Muscle layer of duodenum (tissue), 2 donors: Measurements from ENCODE around the gene ACTRT2.

Experiments
- H3K27ac ChIP-seq: one replicate; pipeline ENCODE4 v1.7.0; 2013; ENCODE audit warnings: mild to moderate bottlenecking, low read length
- H3K27me3 ChIP-seq: one replicate; pipeline ENCODE4 v1.7.0; 2013; ENCODE audit warnings: low read depth, mild to moderate bottlenecking, control low read depth, low read length
- H3K36me3 ChIP-seq, 2 donors: one replicate each; pipeline ENCODE4 v1.7.0; 2013; ENCODE audit warnings: low read length in 2 of 2, control low read depth in 1 of 2, mild to moderate bottlenecking in 1 of 2; ENCODE audit not compliant: insufficient read depth in 2 of 2, control insufficient read depth in 1 of 2
- H3K4me1 ChIP-seq, 2 donors: one replicate each; pipeline ENCODE4 v1.7.0; 2013; ENCODE audit warnings: low read length in 2 of 2, mild to moderate bottlenecking in 2 of 2, control low read depth in 1 of 2, moderate library complexity in 1 of 2; ENCODE audit not compliant: insufficient read depth in 2 of 2, control insufficient read depth in 1 of 2
- H3K4me3 ChIP-seq, 2 donors: one replicate each; pipeline ENCODE4 v1.7.0; 2013; ENCODE audit warnings: low read length in 2 of 2, low read depth in 1 of 2, mild to moderate bottlenecking in 1 of 2
- H3K9me3 ChIP-seq, 2 donors: one replicate each; pipeline ENCODE4 v1.7.0; 2013; ENCODE audit warnings: low read length in 2 of 2, control low read depth in 1 of 2, mild to moderate bottlenecking in 1 of 2; ENCODE audit not compliant: control insufficient read depth in 1 of 2
- donor health status: healthy.

Gene ACTRT2

DNA sequence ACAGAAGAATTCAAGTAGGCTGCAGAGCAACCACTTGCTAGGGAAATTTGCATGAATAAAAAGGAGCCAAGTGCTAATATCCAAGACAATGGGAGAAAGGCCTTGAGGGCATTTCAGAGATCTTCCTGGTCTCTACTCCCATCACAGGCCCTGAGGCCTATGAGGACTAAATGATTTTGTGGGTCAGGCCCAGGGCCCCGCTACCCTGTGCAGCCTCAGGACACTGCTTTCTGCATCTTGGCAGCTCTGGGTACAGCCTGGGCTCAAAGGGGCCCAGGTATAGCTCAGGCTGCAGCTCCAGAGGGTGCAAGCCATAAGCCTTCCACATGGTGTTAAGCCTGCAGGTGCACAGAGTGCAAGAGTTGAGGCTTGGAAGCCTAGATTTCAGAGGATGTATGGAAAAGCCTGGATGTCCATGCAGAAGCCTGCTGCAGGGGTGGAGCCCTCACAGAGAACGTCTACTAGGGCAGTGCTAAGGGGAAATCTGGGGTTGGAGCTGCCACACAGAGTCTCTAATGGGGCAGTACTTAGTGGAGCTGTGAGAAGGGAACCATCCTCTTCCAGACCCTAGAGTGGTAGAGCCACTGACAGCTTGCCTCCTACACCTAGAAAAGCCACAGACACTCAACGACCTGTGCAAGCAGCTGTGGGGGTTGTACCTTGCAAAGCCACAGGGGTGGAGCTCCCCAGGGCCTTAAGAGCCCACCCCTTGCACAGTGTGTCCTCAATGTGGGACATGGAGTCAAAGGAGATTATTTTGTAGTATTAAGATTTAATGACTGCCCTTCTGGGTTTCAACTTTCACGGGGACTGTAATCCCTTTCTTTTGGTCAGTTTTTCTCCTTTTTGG is 13.7 kb upstream of the ACTRT2 start:
- Histone ChIP-seq H3K27ac (no peak overlapping the region), H3K4me1 (peaks cover 0 to under 1% of the 10 kb centered on the region in 2 donors), H3K27me3 (no peaks in the 10 kb centered on the region), H3K9me3 (peaks cover 6 to 12% of the 10 kb centered on the region in 2 donors), H3K4me3 (no peak overlapping the region), H3K36me3 (no peaks in the 10 kb centered on the region)

DNA sequence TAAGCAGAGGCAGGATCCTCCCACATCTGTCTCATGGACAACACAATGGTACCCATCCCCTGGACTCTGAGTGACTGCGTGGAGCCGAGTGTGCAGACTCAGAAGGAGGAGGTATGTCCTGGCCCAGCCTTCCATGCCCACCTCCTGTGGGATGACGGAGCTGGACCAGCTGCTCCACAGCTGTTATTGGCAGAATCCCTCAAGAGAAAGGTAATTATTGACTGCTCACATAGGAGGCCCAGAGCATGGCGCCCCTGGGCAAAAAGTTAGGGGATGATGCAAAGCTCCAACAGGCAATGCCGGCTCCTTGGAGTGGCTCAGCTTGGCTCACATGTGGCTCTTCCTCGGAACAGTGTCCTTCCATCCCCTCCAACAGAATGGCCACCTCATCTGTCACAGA is 12.2 kb upstream of the ACTRT2 start:
- H3K4me3 ChIP-seq: no peak overlapping the region
- no peaks in the 10 kb centered on the region for H3K36me3 ChIP-seq
- no peaks in the 10 kb centered on the region for H3K27me3 ChIP-seq
- peaks cover 0 to 6% of the 10 kb centered on the region in 2 donors for H3K4me1 ChIP-seq
- no peak overlapping the region for H3K27ac ChIP-seq
- peaks cover 6 to 12% of the 10 kb centered on the region in 2 donors for H3K9me3 ChIP-seq

DNA sequence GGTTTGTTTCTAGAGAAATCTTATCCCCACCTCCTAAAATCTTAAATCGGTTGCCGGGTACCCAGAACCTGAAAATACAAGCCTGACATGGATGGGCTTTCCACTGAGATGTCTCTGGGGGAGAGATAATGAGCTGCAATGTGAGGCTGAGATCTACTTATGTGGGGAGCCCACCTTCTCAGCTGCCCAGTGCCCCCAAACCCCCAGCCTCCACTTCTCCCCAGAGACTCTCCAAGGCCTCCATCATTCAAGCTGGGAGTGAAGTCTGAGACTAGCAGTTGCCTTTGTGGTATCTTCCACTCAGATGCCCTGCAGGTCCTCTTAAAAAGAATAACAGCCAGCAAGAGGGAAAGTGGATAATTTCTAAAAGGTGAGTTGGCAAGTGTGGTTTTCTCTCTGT is 11.7 kb upstream of the ACTRT2 start:
- Histone ChIP-seq H3K4me3 (no peak overlapping the region), H3K27me3 (no peaks in the 10 kb centered on the region), H3K27ac (no peak overlapping the region), H3K4me1 (peaks cover 0 to 6% of the 10 kb centered on the region in 2 donors), H3K36me3 (no peaks in the 10 kb centered on the region), H3K9me3 (peaks cover 6 to 12% of the 10 kb centered on the region in 2 donors)

DNA sequence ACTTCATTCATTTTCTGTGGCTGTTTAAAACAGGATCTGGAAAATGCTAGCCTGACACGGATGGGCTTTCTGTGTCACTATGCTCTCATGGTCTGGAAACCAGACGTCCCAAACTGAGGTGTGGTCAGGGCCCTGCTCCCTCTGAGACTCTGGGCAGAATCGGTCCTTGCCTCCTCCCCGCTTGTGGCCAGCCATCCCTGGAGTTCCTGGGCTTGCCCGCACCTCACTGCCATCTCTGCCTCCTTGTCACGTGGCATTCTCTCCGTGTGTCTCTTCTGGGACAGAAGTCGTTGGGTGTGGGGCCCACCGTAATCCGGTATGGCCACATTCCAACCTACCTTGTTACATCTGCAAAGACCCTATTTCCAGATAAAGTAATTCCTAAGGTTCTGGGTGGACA is 10.1 kb upstream of the ACTRT2 start:
- Histone ChIP-seq H3K4me3 (no peak overlapping the region), H3K36me3 (no peaks in the 10 kb centered on the region), H3K4me1 (peaks cover 0 to 6% of the 10 kb centered on the region in 2 donors), H3K9me3 (peaks cover 6 to 12% of the 10 kb centered on the region in 2 donors), H3K27ac (no peak overlapping the region), H3K27me3 (no peaks in the 10 kb centered on the region)

DNA sequence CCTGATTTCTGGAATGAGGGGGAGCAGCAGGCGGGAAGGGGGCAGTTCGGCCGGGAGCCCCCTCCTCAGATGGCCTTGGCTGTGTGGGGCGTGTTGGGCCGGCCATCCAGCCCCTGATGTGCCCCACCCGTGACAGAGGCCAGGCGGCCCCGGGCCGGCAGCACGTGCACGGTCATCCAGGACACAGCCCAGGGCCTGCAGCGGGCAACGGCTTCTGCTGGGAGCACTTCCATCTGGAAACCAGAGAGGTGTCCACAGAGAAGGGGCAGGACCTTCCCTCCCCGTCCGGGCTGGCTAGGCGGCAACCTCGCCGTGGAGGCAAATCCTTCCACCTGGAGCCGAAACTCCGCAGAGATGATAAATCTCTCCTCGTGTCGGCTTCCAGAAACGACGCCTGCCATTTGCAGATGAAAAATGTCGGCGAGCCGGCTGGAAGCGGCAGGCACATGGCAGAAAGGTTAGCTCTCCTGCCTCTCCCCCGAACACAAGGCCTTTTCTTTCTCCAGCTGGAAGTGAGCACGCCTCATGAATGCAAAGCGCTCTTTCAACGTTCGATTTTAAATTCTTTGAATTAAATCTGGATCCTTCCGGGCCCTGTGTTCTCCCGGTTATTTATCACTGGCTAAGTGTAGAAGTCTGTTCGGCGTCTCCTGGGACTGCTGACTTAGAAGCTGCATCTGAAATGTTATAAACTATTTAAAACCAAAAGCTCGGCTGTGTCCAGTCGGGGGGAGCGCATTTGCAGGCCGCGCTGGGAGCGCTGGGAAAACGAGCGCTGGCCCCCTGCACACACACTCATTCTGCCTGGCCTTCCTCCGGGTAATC is 9.4 kb upstream of the ACTRT2 start:
- H3K4me1 ChIP-seq: peaks cover 0 to 6% of the 10 kb centered on the region in 2 donors
- no peak overlapping the region for H3K27ac ChIP-seq
- peaks cover 6 to 12% of the 10 kb centered on the region in 2 donors for H3K9me3 ChIP-seq
- H3K36me3 ChIP-seq: no peaks in the 10 kb centered on the region
- no peaks in the 10 kb centered on the region for H3K27me3 ChIP-seq
- H3K4me3 ChIP-seq: peak overlapping the region in 1 of 2 donors; percentile 41

GRCh38 chr1:3012456-3013291 is 8.6 kb upstream of the ACTRT2 start:
- Histone ChIP-seq H3K9me3 (peaks cover 6% of the 10 kb centered on the region in 2 donors), H3K27ac (no peak overlapping the region), H3K27me3 (no peaks in the 10 kb centered on the region), H3K4me1 (peaks cover 0 to 6% of the 10 kb centered on the region in 2 donors), H3K4me3 (peak overlapping the region in 1 of 2 donors; percentile 41), H3K36me3 (no peaks in the 10 kb centered on the region)

GRCh38 chr1:3013371-3014049 is 7.8 kb upstream of the ACTRT2 start:
- no peak overlapping the region for H3K4me3 ChIP-seq
- H3K27ac ChIP-seq: no peak overlapping the region
- H3K9me3 ChIP-seq: peaks cover 4 to 5% of the 10 kb centered on the region in 2 donors
- no peaks in the 10 kb centered on the region for H3K36me3 ChIP-seq
- H3K4me1 ChIP-seq: peaks cover 0 to 6% of the 10 kb centered on the region in 2 donors
- no peaks in the 10 kb centered on the region for H3K27me3 ChIP-seq

DNA sequence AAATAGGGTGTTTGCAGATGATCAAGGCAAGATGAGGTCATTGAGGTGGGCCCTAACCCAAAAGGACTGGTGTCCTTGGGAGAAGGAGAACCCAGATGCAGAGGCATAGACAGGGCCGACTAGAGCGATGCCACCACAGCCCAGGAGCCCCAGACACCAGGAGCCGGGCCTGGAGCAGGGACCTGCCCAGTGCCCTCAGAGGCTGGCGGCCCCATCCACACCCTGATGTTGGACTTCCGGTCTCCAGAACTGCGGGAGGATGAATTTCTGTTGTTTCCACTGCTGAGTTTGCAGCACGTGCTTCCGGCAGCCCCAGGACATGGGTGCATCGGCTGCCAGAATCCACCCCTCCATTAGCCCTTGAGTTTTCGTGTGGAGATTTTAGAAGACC is 7.2 kb upstream of the ACTRT2 start:
- Histone ChIP-seq H3K36me3 (no peaks in the 10 kb centered on the region), H3K27ac (no peak overlapping the region), H3K4me1 (peaks cover 0 to 6% of the 10 kb centered on the region in 2 donors), H3K4me3 (no peak overlapping the region), H3K27me3 (no peaks in the 10 kb centered on the region), H3K9me3 (no peaks in the 10 kb centered on the region)

DNA sequence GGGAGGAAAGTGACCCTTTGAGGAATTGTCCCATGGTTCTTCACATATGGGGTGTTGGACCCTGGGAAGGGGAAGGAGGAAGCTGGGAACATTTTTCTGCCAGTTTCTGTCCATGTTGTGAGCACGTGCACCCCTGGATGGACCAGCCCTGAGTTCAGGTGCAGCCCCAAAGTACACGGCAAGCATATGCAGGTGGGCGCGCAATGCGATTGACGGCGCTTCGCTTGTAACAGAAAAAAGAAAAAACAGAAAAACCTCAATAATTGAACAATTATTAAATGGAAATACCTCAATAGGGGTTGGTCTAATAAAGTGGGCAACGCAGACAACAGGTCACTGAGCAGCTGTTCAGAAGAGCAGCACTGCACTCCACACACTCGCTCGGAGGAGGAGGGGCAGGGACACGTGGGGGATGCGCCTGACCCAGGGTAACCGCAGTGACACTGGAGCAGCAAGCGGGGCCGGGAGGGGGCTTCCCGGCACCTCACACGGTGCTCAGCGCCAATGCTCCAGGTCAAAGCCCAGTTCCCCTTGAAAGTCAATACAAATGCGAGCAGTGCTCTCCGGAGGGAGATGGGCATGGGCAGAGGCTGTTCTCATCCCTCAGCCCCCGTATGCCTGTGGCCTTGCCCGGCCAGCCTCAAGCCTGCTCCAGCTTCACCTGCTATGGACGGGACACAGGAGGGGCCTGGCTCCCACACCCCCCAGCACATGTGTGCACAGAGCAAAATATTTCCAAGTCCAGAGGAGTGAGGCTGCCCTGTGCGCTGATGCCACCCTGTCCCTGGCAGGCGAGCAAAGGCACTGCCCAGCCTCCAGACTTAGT is 6.6 kb upstream of the ACTRT2 start:
- Histone ChIP-seq H3K4me1 (peaks cover 0 to 6% of the 10 kb centered on the region in 2 donors), H3K4me3 (no peak overlapping the region), H3K27ac (no peak overlapping the region), H3K9me3 (no peaks in the 10 kb centered on the region), H3K36me3 (no peaks in the 10 kb centered on the region), H3K27me3 (no peaks in the 10 kb centered on the region)

GRCh38 chr1:3015269-3015635 is 6.0 kb upstream of the ACTRT2 start:
- Histone ChIP-seq H3K27me3 (no peaks in the 10 kb centered on the region), H3K9me3 (no peaks in the 10 kb centered on the region), H3K4me3 (no peak overlapping the region), H3K4me1 (peaks cover 0 to 6% of the 10 kb centered on the region in 2 donors), H3K36me3 (no peaks in the 10 kb centered on the region), H3K27ac (no peak overlapping the region)
